H9 (cell line): ENCODE results near the gene ARHGEF6. TPM values are rescaled to one million over a fixed set of nuclear protein-coding genes. Genes with fewer than 3 reads are reported as not detected.
"Not testable (repeated sequence)": the region's sequence is repeated elsewhere in the genome, so short reads cannot be mapped to it uniquely, and the experiment has no call there.

Experiments used
- DNase-seq: peaks from one replicate; pipeline ENCODE4 v3.0.0-alpha.2; 2017
- H2AFZ ChIP-seq: one replicate; pipeline ENCODE4 v1.6.1; 2013; ENCODE audit warnings: mild to moderate bottlenecking, low read length, control low read depth, moderate library complexity
- H2AK5ac ChIP-seq: 2 replicates; pipeline ENCODE4 v1.6.1; 2013; ENCODE audit warnings: low read length, control low read depth, mixed read lengths; ENCODE audit not compliant: insufficient read length
- H2BK120ac ChIP-seq: one replicate; pipeline ENCODE4 v1.6.1; 2013; ENCODE audit warnings: low read depth, mild to moderate bottlenecking, low read length, control low read depth, inconsistent platforms; ENCODE audit not compliant: poor library complexity, severe bottlenecking
- H2BK12ac ChIP-seq: 2 replicates; pipeline ENCODE4 v1.6.1; 2013; ENCODE audit warnings: low read length, control low read depth, mixed read lengths, low read depth; ENCODE audit not compliant: insufficient read length
- H2BK15ac ChIP-seq: 2 replicates; pipeline ENCODE4 v1.6.1; 2013; ENCODE audit warnings: low read depth, low read length, control low read depth
- H2BK20ac ChIP-seq: one replicate; pipeline ENCODE4 v1.6.1; 2013; ENCODE audit warnings: low read depth, mild to moderate bottlenecking, low read length, control low read depth, inconsistent platforms; ENCODE audit not compliant: poor library complexity, severe bottlenecking
- H2BK5ac ChIP-seq: 2 replicates; pipeline ENCODE4 v1.6.1; 2013; ENCODE audit warnings: low read length, control low read depth, mixed read lengths; ENCODE audit not compliant: insufficient read length
- H3K14ac ChIP-seq: 2 replicates; pipeline ENCODE4 v1.6.1; 2013; ENCODE audit warnings: low read length, control low read depth; ENCODE audit not compliant: insufficient read depth
- H3K18ac ChIP-seq: 2 replicates; pipeline ENCODE4 v1.6.1; 2013; ENCODE audit warnings: low read depth, mild to moderate bottlenecking, mixed read lengths, low read length, control low read depth; ENCODE audit not compliant: insufficient read length
- H3K23ac ChIP-seq: 2 replicates; pipeline ENCODE4 v1.6.1; 2013; ENCODE audit warnings: low read length, control low read depth, mixed read lengths, low read depth; ENCODE audit not compliant: insufficient read length
- H3K23me2 ChIP-seq: 2 replicates; pipeline ENCODE4 v1.6.1; 2013; ENCODE audit warnings: low read depth, mild to moderate bottlenecking, mixed read lengths, low read length, control low read depth; ENCODE audit not compliant: insufficient read length, poor library complexity, severe bottlenecking
- H3K27ac ChIP-seq: 2 replicates; pipeline ENCODE4 v1.5.1; 2013; ENCODE audit warnings: low read length, control low read depth, mixed read lengths, low read depth; ENCODE audit not compliant: insufficient read length
- H3K27me3 ChIP-seq: 2 replicates; pipeline ENCODE4 v1.6.1; 2013; ENCODE audit warnings: low read length, control low read depth, inconsistent platforms; ENCODE audit not compliant: insufficient read depth
- H3K4ac ChIP-seq: 2 replicates; pipeline ENCODE4 v1.6.1; 2013; ENCODE audit warnings: low read depth, mild to moderate bottlenecking, control low read depth, inconsistent platforms, low read length, moderate library complexity
- H3K4me1 ChIP-seq: 2 replicates; pipeline ENCODE4 v1.6.1; 2013; ENCODE audit warnings: low read length, control low read depth, inconsistent platforms; ENCODE audit not compliant: insufficient read depth
- H3K4me2 ChIP-seq: 2 replicates; pipeline ENCODE4 v1.6.1; 2013; ENCODE audit warnings: low read length, control low read depth, mixed read lengths; ENCODE audit not compliant: insufficient read length, insufficient read depth
- H3K56ac ChIP-seq: 2 replicates; pipeline ENCODE4 v1.6.1; 2013; ENCODE audit warnings: low read depth, mild to moderate bottlenecking, mixed read lengths, low read length, control low read depth; ENCODE audit not compliant: insufficient read length
- H3K79me1 ChIP-seq: 2 replicates; pipeline ENCODE4 v1.6.1; 2013; ENCODE audit warnings: low read depth, mild to moderate bottlenecking, moderate library complexity, low read length, control low read depth, inconsistent platforms; ENCODE audit not compliant: insufficient read depth, poor library complexity, severe bottlenecking
- H3K79me2 ChIP-seq: 2 replicates; pipeline ENCODE4 v1.6.1; 2013; ENCODE audit warnings: low read length, control low read depth, inconsistent platforms; ENCODE audit not compliant: insufficient read depth
- H3K9ac ChIP-seq: 2 replicates; pipeline ENCODE4 v1.6.1; 2013; ENCODE audit warnings: low read length, control low read depth, mixed read lengths; ENCODE audit not compliant: insufficient read length; ENCODE audit errors: extremely low read depth
- H3K9me3 ChIP-seq: one replicate; pipeline ENCODE4 v1.6.1; 2013; ENCODE audit warnings: low read depth, low read length, inconsistent platforms; ENCODE audit not compliant: control insufficient read depth
- H3T11ph ChIP-seq: one replicate; pipeline ENCODE4 v1.6.1; 2013; ENCODE audit warnings: mild to moderate bottlenecking, low read length, control low read depth, inconsistent platforms
- H4K20me1 ChIP-seq: one replicate; pipeline ENCODE4 v1.6.1; 2013; ENCODE audit not compliant: control insufficient read depth, insufficient read length, insufficient read depth
- H4K5ac ChIP-seq: 2 replicates; pipeline ENCODE4 v1.6.1; 2013; ENCODE audit warnings: low read depth, mild to moderate bottlenecking, mixed read lengths, low read length, control low read depth; ENCODE audit not compliant: insufficient read length
- H4K8ac ChIP-seq: replicated peaks from 2 replicates; pipeline ENCODE4 v1.6.1; 2013; ENCODE audit warnings: low read length, control low read depth, mixed read lengths, low read depth; ENCODE audit not compliant: insufficient read length
- H4K91ac ChIP-seq: 2 replicates; pipeline ENCODE4 v1.6.1; 2013; ENCODE audit warnings: low read depth, mild to moderate bottlenecking, moderate library complexity, mixed read lengths, low read length, control low read depth; ENCODE audit not compliant: insufficient read length
- H3K27ac Mint-ChIP-seq, 3 experiments: 2 replicates in 2 of 3; 3 replicates in 1 of 3; pipeline ENCODE4 v1.8.0; 2020 to 2021; ENCODE audit warnings: mixed read lengths in 3 of 3, mild to moderate bottlenecking in 1 of 3, moderate library complexity in 1 of 3
- H3K27me3 Mint-ChIP-seq: 2 replicates; pipeline ENCODE4 v1.8.0; 2021; ENCODE audit warnings: low read depth, mild to moderate bottlenecking, moderate library complexity, mixed read lengths
- H3K36me3 Mint-ChIP-seq, 3 experiments: 2 replicates in 2 of 3; 3 replicates in 1 of 3; pipeline ENCODE4 v1.8.0; 2020 to 2021; ENCODE audit warnings: low read depth in 3 of 3, mixed read lengths in 3 of 3; ENCODE audit not compliant: insufficient read depth in 1 of 3
- H3K4me1 Mint-ChIP-seq, 2 experiments: 2 replicates each; pipeline ENCODE4 v1.8.0; 2020; ENCODE audit warnings: mixed read lengths in 2 of 2
- H3K4me3 Mint-ChIP-seq, 2 experiments: 2 replicates in 1 of 2; 3 replicates in 1 of 2; pipeline ENCODE4 v1.8.0; 2020 to 2021; ENCODE audit warnings: mild to moderate bottlenecking in 2 of 2, mixed read lengths in 2 of 2, moderate library complexity in 1 of 2
- H3K9me3 Mint-ChIP-seq, 2 experiments: 2 replicates in 1 of 2; 3 replicates in 1 of 2; pipeline ENCODE4 v1.8.0; 2020; ENCODE audit warnings: mild to moderate bottlenecking in 2 of 2, mixed read lengths in 2 of 2, moderate library complexity in 1 of 2
- whole genome bisulfite sequencing: extraction: QIAGEN DNeasy Blood & Tissue Kit; methylation state at CpG from one replicate; pipeline ENCODE4 v1.1.7; 2013; ENCODE audit warnings: missing lambda C conversion rate, low lambda C conversion rate, mixed read lengths; ENCODE audit not compliant: insufficient read length; ENCODE audit errors: extremely low coverage; 5-methylcytosine and 5-hydroxymethylcytosine counted together
- total RNA-seq: library from RNA; stranded (reverse); gene quantifications from 2 replicates; pipeline ENCODE4 v1.2.1, GENCODE V29; 2021
- TF ChIP-seq, protein P1 (sequence below): fragments of 200-600 bp; sonication (generic); conservative IDR thresholded peaks from 3 replicates; pipeline ENCODE4 v1.8.0; 2021; ENCODE audit warnings: antibody characterized with exemption, mild to moderate bottlenecking

Gene ARHGEF6
- total RNA-seq, 1 experiment from 2014 or later: 3.6 TPM

- no peaks in the 10 kb centered on the region for H3K27me3 Mint-ChIP-seq
- no peak overlapping the region for H2BK20ac ChIP-seq
- no peak overlapping the region for H2BK15ac ChIP-seq
- H2BK12ac ChIP-seq: no peak overlapping the region
- no peak overlapping the region for H2BK120ac ChIP-seq
- H3K79me1 ChIP-seq: no peaks in the 10 kb centered on the region
- peak overlapping the region in 1 of 3 experiments; percentile 52; a peak in 1 of 7 replicates for H3K27ac Mint-ChIP-seq
- H2AK5ac ChIP-seq: no peak overlapping the region
- H3K27me3 ChIP-seq: no peaks in the 10 kb centered on the region
- H3K9me3 ChIP-seq: no peaks in the 10 kb centered on the region
- no peak overlapping the region for H3K23ac ChIP-seq
- no peak overlapping the region for H3K4me3 Mint-ChIP-seq
- H3K27ac ChIP-seq: no peak overlapping the region
- TF ChIP-seq, protein P1, sequence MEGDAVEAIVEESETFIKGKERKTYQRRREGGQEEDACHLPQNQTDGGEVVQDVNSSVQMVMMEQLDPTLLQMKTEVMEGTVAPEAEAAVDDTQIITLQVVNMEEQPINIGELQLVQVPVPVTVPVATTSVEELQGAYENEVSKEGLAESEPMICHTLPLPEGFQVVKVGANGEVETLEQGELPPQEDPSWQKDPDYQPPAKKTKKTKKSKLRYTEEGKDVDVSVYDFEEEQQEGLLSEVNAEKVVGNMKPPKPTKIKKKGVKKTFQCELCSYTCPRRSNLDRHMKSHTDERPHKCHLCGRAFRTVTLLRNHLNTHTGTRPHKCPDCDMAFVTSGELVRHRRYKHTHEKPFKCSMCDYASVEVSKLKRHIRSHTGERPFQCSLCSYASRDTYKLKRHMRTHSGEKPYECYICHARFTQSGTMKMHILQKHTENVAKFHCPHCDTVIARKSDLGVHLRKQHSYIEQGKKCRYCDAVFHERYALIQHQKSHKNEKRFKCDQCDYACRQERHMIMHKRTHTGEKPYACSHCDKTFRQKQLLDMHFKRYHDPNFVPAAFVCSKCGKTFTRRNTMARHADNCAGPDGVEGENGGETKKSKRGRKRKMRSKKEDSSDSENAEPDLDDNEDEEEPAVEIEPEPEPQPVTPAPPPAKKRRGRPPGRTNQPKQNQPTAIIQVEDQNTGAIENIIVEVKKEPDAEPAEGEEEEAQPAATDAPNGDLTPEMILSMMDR: no peak
- no peaks in the 10 kb centered on the region for H3K79me2 ChIP-seq
- H3K4me2 ChIP-seq: no peak overlapping the region
- no peaks in the 10 kb centered on the region for H3K23me2 ChIP-seq
- peaks cover 10 to 23% (median 10%) of the 10 kb centered on the region in 3 experiments; a peak in 6 of 7 replicates for H3K36me3 Mint-ChIP-seq
- no peak overlapping the region for H3K9ac ChIP-seq
- no peak for DNase-seq
- H3K4ac ChIP-seq: no peak overlapping the region
- H2AFZ ChIP-seq: no peak overlapping the region
- H3K14ac ChIP-seq: no peak overlapping the region
- no peaks in the 10 kb centered on the region for H4K20me1 ChIP-seq
- H4K5ac ChIP-seq: no peak overlapping the region
- no peak overlapping the region for H4K8ac ChIP-seq
- no peak overlapping the region for H2BK5ac ChIP-seq
- peaks cover 64 to 76% of the 10 kb centered on the region in 2 experiments for H3K9me3 Mint-ChIP-seq
- no CpG with 5 or more reads among the region's 3 CpGs for WGBS
- H3K18ac ChIP-seq: no peak overlapping the region
- peaks cover 13 to 29% of the 10 kb centered on the region in 2 experiments for H3K4me1 Mint-ChIP-seq
- H3K56ac ChIP-seq: no peak overlapping the region
- no peak overlapping the region for H3T11ph ChIP-seq
- no peak overlapping the region for H4K91ac ChIP-seq
- H3K4me1 ChIP-seq: no peaks in the 10 kb centered on the region
These were observed 17.1 kb upstream of the ARHGEF6 start for GRCh38 chrX:136797787-136798186.

GRCh38 chrX:136795132-136795531, 14.4 kb upstream of the ARHGEF6 start:
- not testable (repeated sequence) for H4K5ac ChIP-seq, H4K8ac ChIP-seq, H2AFZ ChIP-seq, H3K4me3 Mint-ChIP-seq, H3T11ph ChIP-seq, H3K79me2 ChIP-seq, H3K23ac ChIP-seq, H4K91ac ChIP-seq, H3K79me1 ChIP-seq, H3K14ac ChIP-seq, H3K4me2 ChIP-seq, H3K27me3 Mint-ChIP-seq, H3K4me1 ChIP-seq, H3K4ac ChIP-seq, H2BK5ac ChIP-seq, H3K27ac ChIP-seq, H3K27me3 ChIP-seq, H3K23me2 ChIP-seq, H4K20me1 ChIP-seq, H3K56ac ChIP-seq, H2BK12ac ChIP-seq, H2BK15ac ChIP-seq, H3K18ac ChIP-seq, H3K9me3 ChIP-seq, H2AK5ac ChIP-seq, H3K9ac ChIP-seq, DNase-seq, H2BK20ac ChIP-seq, H2BK120ac ChIP-seq, H3K27ac Mint-ChIP-seq
- peaks cover 13 to 29% of the 10 kb centered on the region in 2 experiments for H3K4me1 Mint-ChIP-seq
- H3K36me3 Mint-ChIP-seq: peaks cover 10 to 23% (median 10%) of the 10 kb centered on the region in 3 experiments; a peak in 6 of 7 replicates
- H3K9me3 Mint-ChIP-seq: peaks cover 67 to 75% of the 10 kb centered on the region in 2 experiments
- WGBS: no CpG with 5 or more reads among the region's 1 CpG
